ENCODE measurements around the gene AHNAK.
"Not testable (repeated sequence)": the region's sequence is repeated elsewhere in the genome, so short reads cannot be mapped to it uniquely, and the experiment has no call there.

AHNAK gene

GRCh38 chr11:62560566-62561103 is 14.0 kb upstream of the AHNAK start:
- intact Hi-C loops (cut with DNase I; ENCODE audit: low total_unique reads) = loop anchor here (5.0 kb wide), 1 partner anchor 138 kb away; no protein-coding TSS in a partner anchor
- H3K36me3 ChIP-seq = peaks cover 23 to 69% (median 27%) of the 10 kb centered on the region in 3 donors
- H3K4me3 ChIP-seq = no peak overlapping the region
- no peaks in the 10 kb centered on the region for H3K27me3 ChIP-seq
- TF ChIP-seq CTCF (IDR thresholded peaks at IDR 0.05) = peak; percentile 86 to 88
- no peaks in the 10 kb centered on the region for H3K9me3 ChIP-seq
- peaks cover 4 to 46% (median 31%) of the 10 kb centered on the region in 4 donors for H3K4me1 ChIP-seq
- DNase-seq = peak; percentile 91 to 96
- H3K27ac ChIP-seq = peak overlapping the region; percentile 75 to 78

GRCh38 chr11:62559626-62560025 is 13.0 kb upstream of the AHNAK start:
- not testable (repeated sequence) for DNase-seq, H3K27me3 ChIP-seq, H3K4me3 ChIP-seq, H3K9me3 ChIP-seq
- intact Hi-C loops (cut with DNase I; ENCODE audit: low total_unique reads) = loop anchor here (5.0 kb wide), 1 partner anchor 137 kb away; no protein-coding TSS in a partner anchor
- peak overlapping the region; percentile 75 to 78 for H3K27ac ChIP-seq
- peaks cover 15 to 59% (median 20%) of the 10 kb centered on the region in 3 donors for H3K36me3 ChIP-seq
- peaks cover 4 to 56% (median 41%) of the 10 kb centered on the region in 4 donors for H3K4me1 ChIP-seq

DNA sequence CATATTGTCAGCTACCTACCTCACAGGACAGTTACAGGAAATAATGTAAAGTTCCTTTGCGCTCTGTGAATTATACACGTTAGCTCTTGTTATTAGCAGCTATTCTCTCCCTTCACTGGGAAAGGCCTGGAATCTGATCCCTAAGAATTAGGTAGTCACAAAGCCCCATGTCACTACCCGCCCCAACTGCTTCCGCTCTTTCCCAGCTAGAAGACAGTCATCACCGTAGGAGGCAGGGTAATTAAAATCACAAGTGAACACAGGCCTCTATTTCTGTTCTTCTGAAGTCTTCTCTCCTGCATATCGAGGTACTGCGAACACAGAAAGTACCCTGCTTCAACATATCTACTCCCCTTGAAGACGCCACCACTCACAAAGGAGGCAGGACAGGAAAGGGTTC is 12.6 kb upstream of the AHNAK start:
- Histone ChIP-seq H3K27ac (peak overlapping the region; percentile 75 to 78), H3K4me3 (no peak overlapping the region), H3K9me3 (no peaks in the 10 kb centered on the region), H3K27me3 (no peaks in the 10 kb centered on the region), H3K36me3 (peaks cover 15 to 56% (median 20%) of the 10 kb centered on the region in 3 donors), H3K4me1 (peaks cover 4 to 60% (median 44%) of the 10 kb centered on the region in 4 donors)
- intact Hi-C loops (cut with DNase I; ENCODE audit: low total_unique reads) = no loop called here
- no peak for TF ChIP-seq CTCF (IDR thresholded peaks at IDR 0.05)
- no peak for DNase-seq

- H3K9me3 ChIP-seq = no peaks in the 10 kb centered on the region
- peaks cover 15 to 51% (median 16%) of the 10 kb centered on the region in 3 donors for H3K36me3 ChIP-seq
- intact Hi-C loops (cut with DNase I; ENCODE audit: low total_unique reads) = no loop called here
- H3K27me3 ChIP-seq = no peaks in the 10 kb centered on the region
- DNase-seq = no peak
- H3K4me3 ChIP-seq = no peak overlapping the region
- no peak for TF ChIP-seq CTCF (IDR thresholded peaks at IDR 0.05)
- H3K27ac ChIP-seq = peak overlapping the region in 1 of 2 donors; percentile 98
- H3K4me1 ChIP-seq = peaks cover 4 to 65% (median 50%) of the 10 kb centered on the region in 4 donors
These were observed 12.1 kb upstream of the AHNAK start for GRCh38 chr11:62558669-62559068.

DNA sequence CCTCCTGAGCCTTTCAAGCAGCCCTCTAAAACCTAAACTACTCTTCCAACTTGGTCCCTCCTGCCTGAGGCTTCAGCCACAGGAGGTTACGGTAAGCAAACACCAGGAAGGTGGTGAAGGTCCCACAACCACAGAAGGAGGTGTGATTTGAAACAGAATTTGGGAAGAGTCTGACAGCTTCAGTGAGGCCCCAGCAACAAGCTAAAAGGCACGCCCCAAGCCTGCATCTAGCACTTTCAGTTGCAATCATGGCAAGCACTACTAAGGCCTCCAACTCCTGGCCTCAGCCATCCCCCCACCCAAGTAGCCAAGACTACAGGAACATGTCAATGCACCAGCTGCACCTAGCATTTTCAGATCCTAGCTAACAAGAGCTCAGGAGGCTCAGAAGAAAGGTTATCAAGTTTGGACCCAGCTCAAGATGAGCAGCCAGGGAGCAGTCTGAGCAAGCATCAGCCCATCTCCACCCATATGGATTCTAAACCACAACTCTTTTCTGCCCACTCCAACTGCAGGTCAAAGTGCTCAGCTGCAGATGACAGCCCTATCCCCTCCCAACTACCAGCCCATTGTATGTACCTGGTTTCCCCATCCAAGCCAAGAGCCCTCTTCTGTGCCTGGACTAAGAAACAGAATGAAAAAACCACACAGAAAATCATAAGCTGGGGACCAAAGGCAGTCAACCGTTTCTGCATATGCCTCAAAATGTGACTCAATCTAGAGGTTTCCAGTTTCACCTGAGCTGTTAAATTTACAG is 10.4 kb upstream of the AHNAK start:
- H3K4me1 ChIP-seq = peaks cover 4 to 73% (median 63%) of the 10 kb centered on the region in 4 donors
- no peak for TF ChIP-seq CTCF (IDR thresholded peaks at IDR 0.05)
- H3K36me3 ChIP-seq = peaks cover 13 to 35% (median 15%) of the 10 kb centered on the region in 3 donors
- H3K4me3 ChIP-seq = peak overlapping the region in 1 of 2 donors; percentile 15
- no peaks in the 10 kb centered on the region for H3K27me3 ChIP-seq
- no peak for DNase-seq
- peak overlapping the region; percentile 90 to 98 for H3K27ac ChIP-seq
- no peaks in the 10 kb centered on the region for H3K9me3 ChIP-seq
- intact Hi-C loops (cut with DNase I; ENCODE audit: low total_unique reads) = no loop called here
